Endometrial microvascular endothelial cells (primary cell): ENCODE results near the gene PIP4K2C. TPM values are rescaled to one million over a fixed set of nuclear protein-coding genes. Genes with fewer than 3 reads are reported as not detected.
"Not testable (repeated sequence)": the region's sequence is repeated elsewhere in the genome, so short reads cannot be mapped to it uniquely, and the experiment has no call there.

Experiments
- in situ Hi-C: cut with HindIII; loops from 2 replicates; pipeline ENCODE4 v1.10.0; 2017; ENCODE audit warnings: low sequenced_read_pairs, low pct_unique_long_range_greater_than_20kb; ENCODE audit errors: inconsistent ontology term
- total RNA-seq: library from RNA; depleted of rRNA; stranded (reverse); fragments of >200 nt; gene quantifications from one replicate; pipeline ENCODE4 v1.2.3, GENCODE V29; 2015; ENCODE audit errors: inconsistent ontology term

The PIP4K2C gene
- total RNA-seq, 1 donor from 2014 or later: 12.5 TPM

- in situ Hi-C loops: no loop called here
These were observed 25.6 kb downstream of the PIP4K2C start for GRCh38 chr12:57616383-57617101.

DNA sequence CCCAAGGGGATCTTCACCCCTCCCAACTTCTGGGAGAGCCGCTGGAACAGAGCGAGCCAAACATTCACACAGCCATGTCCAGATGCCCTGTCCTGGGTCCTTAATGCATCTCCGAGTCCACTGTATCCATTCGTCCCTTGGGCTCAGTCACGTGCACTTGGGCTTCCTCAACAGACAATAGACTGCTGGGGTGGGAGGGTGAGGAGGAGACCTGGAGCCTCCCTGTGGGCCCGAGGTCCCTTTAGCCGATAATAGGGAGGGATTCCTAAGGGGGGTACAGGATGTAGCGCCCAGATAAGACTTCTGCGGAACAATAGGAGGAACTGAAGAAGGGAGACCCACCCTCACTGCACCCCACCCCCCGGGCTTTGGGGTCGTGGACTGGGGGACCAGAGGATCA, 26.9 kb downstream of the PIP4K2C start:
- in situ Hi-C loops: no loop called here

- in situ Hi-C loops: not testable (repeated sequence)
These were observed 27.4 kb downstream of the PIP4K2C start for GRCh38 chr12:57618431-57618830.

- in situ Hi-C loops: no loop called here
These were observed 28.0 kb downstream of the PIP4K2C start for GRCh38 chr12:57618966-57619433.

GRCh38 chr12:57619434-57620244, 28.6 kb downstream of the PIP4K2C start:
- in situ Hi-C loops: no loop called here

GRCh38 chr12:57620245-57620935, 29.4 kb downstream of the PIP4K2C start:
- in situ Hi-C loops: no loop called here

GRCh38 chr12:57620936-57621496, 30.0 kb downstream of the PIP4K2C start:
- in situ Hi-C loops: no loop called here

GRCh38 chr12:57621497-57622292, 30.7 kb downstream of the PIP4K2C start:
- in situ Hi-C loops: no loop called here

- in situ Hi-C loops: no loop called here
These were observed 31.6 kb downstream of the PIP4K2C start for GRCh38 chr12:57622293-57623245.

- in situ Hi-C loops: no loop called here
These were observed 32.4 kb downstream of the PIP4K2C start for GRCh38 chr12:57623385-57623784.

GRCh38 chr12:57623811-57624390, 32.9 kb downstream of the PIP4K2C start:
- in situ Hi-C loops: no loop called here

DNA sequence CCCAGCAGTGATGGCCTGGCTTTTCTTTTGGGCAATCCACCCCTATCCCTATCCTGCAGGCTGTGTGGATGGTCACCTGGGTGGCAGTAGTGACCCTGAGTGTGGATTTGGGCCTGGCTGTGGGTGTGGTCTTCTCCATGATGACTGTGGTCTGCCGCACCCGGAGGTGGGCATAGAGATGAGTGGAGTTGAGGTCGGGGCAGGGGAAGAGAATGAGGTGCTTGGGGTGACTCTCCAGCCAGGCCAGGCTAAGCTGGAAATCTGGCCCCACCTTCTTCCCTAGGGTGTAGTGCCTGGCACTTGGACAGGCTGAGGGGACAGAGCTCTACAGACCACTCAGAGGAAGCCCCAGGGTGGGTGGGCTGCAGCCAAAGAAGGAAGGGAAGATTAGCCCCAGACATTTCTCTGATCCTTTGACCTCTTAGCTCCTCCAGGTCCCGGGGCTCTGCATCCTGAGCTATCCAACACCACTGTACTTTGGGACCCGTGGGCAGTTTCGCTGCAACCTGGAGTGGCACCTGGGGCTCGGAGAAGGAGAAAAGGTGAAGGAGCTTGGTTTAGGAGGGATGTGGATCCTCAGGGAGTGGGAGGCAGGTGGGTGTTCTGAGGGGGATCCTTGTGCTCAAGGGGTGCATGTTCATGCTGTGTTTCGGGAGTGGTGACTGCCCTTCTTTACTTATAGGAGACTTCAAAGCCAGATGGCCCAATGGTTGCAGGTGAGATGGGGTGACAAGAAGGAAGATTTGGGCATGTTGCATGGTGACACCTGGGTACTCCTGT, 33.6 kb downstream of the PIP4K2C start:
- in situ Hi-C loops: no loop called here

- in situ Hi-C loops: no loop called here
These were observed 34.5 kb downstream of the PIP4K2C start for GRCh38 chr12:57625261-57626032.

GRCh38 chr12:57626111-57626920, 35.3 kb downstream of the PIP4K2C start:
- in situ Hi-C loops: no loop called here

DNA sequence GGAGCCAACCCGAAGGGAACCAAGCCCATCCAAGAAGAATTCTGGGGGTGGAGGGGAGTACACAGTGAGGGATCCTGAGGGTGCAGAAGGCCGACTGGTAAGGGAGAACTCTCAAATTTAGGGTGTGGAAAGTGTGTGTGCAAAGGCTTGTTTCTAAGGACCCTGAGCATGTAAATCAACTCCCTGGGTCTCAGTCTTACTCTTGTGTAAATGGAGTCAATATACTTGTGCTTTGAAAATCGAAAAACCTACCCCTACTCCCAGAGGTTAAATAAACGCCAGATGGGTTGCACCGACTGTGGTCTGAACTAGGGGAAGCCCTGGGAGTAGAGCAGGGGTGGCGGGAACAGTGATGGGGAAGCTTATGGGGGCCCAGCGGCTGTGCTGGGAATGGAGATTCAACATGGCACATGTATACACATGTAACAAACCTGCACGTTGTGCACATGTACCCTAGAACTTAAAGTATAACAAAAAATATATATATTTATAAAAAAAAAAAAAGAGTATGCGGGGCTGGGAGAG, 36.0 kb downstream of the PIP4K2C start:
- in situ Hi-C loops: no loop called here
